DOHH2 (cell line): ENCODE results near the gene RIN3.

Experiments used
- CTCF ChIP-seq: fragments of 200-600 bp; sonication (generic); IDR thresholded peaks from one replicate; pipeline ENCODE4 v1.5.1; 2014; ENCODE audit warnings: antibody characterized with exemption, mild to moderate bottlenecking, low read depth, low read length; ENCODE audit not compliant: poor library complexity, severe bottlenecking
- EZH2phosphoT487 ChIP-seq: fragments of 200-600 bp; sonication (generic); IDR thresholded peaks from 2 replicates; pipeline ENCODE4 v1.6.1; 2017; ENCODE audit warnings: borderline replicate concordance, mild to moderate bottlenecking, antibody characterized with exemption, low read length, moderate library complexity, mixed read lengths

GRCh38 chr14:92549105-92549858, 35.7 kb downstream of the RIN3 start:
- TF ChIP-seq CTCF (no peak), EZH2phosphoT487 (no peak)
